ENCODE measurements around the gene SLIT3.
A peak's percentile ranks its signal among the peaks of the same experiment; 100 is the strongest.

The SLIT3 gene

DNA sequence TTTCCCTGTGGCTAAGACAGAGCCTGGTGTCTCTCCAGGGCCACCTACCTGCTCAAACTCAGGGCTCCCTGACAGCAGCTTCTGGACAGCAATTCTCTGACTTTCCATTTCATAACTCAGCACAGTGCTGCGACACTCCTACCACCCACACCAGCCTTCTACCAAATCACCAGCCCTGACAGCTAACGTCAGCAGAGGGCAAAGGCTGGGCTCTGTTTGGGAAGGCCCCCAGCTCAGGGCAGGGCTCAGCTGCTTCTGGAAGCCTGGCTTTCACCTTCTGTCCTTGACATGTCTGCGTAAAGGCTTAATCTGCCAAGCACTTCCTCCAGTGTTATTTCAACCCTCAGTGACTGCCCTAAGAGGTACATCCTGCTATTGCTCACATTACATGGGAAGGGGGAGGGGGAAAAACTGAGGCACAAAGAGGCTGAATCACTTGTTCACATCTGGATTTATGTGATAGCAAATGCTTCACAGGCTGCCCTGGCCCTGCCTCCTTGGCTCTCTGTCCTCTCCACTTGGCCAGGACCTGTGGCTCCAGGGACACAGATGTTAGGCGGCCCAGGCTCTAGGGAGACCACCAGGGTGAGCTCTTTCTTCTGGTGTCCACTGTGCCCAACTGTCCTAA, 619.3 kb downstream of the SLIT3 start:
- DNase-seq: no peak

GRCh38 chr5:168680395-168680794, 620.5 kb downstream of the SLIT3 start:
- no peak for DNase-seq

DNA sequence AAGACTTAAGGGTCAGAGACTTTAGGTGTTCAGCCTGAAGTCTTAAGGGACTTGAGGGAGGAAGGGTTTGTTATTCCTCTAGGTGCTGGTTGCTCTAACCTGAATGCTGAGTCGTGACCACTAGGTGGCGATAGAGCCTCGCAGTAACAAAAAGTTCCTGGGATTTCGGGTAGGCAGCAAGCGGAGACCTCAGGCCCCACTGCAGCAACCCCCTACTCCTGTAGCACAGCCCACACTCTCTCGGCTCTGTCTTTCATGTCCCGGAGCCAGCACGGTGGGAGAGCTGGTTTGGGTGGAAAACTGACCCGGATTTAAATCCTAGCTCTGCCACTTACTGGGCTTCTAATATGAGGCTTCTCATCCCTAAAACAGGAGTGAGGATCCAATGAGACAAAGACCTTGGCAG, 621.4 kb downstream of the SLIT3 start:
- DNase-seq: peak; percentile 84

GRCh38 chr5:168676501-168676900, 624.4 kb downstream of the SLIT3 start:
- DNase-seq: no peak

DNA sequence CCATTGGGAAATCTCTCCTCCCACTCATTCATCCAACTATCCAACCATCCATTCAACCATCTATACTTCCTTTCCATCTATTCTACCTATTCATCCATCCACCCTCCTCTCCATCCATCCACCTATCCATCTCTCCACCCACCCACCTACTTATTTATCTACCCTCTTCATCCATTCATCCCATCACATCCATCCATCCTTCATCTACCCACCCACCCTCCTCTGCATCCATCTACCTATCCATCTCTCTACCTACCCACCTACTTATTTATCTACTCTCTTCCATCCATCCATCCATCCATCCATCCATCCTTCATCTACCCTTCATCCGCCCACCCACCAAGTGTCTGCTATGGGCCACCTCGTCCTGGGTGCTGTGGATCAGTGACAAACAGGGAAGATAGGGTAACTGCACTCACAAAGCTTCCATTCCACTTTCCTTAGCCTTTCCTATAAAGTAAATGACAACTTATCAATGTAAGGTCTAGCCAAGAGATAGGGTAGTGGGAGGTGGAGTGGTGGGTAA, 625.0 kb downstream of the SLIT3 start:
- no peak for DNase-seq

DNA sequence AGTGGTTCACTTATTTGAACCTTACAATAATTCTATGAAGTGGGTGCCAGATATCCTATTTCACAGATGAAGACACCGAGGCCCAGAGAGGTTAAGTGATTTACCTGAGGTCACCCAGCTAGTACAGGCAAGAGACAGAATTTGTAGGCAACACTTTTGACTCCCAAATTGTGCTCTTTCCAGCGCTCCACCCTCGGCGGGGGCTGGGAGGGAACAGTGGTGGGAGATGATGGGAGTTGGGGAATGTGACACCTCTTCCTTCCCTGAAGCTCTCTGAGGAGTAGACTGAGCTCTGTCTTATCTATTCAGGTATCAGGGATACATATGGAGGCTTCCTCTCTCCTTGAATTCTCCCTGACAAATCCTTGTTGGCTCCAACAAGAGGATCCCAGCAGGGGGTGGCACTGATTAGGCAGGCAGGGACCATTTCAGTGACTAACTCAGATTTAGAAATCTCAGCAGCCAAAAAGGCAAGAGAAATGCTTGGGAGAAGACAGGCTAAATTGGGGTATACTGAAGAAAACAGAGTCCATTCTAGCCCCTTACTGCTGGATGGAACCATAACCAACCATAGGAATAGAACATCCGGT, 626.0 kb downstream of the SLIT3 start:
- DNase-seq: no peak

GRCh38 chr5:168672888-168673287, 628.1 kb downstream of the SLIT3 start:
- no peak for DNase-seq

- DNase-seq: no peak
Observed at GRCh38 chr5:168672016-168672415, 628.9 kb downstream of the SLIT3 start.

GRCh38 chr5:168670881-168671575, 629.9 kb downstream of the SLIT3 start:
- DNase-seq: no peak

- DNase-seq: no peak
Observed at GRCh38 chr5:168669668-168670378, 631.1 kb downstream of the SLIT3 start.

GRCh38 chr5:168669156-168669555, 631.8 kb downstream of the SLIT3 start:
- DNase-seq: no peak

- no peak for DNase-seq
Observed at GRCh38 chr5:168668078-168668477, 632.9 kb downstream of the SLIT3 start.

- no peak for DNase-seq
Observed at GRCh38 chr5:168667301-168667840, 633.6 kb downstream of the SLIT3 start.

DNA sequence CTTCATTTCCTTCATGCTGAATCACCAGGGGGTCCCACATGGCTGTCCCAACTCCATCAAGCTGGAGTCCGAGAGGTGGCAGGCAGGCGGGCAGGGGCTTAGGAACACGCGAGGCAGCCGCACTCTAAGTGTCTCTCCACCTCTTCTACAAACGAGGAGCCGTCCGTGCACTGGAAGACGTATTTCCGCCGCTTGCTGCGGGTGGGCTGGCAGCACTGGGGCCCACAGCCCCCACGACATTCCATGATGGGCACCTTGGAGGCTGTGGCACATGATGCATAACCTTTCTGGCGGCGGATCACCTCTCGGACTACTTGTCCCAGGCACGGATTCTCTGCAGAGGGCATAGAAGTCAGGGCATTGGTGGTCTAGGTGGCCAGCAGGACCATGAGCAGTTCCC, 634.6 kb downstream of the SLIT3 start:
- DNase-seq: no peak

DNA sequence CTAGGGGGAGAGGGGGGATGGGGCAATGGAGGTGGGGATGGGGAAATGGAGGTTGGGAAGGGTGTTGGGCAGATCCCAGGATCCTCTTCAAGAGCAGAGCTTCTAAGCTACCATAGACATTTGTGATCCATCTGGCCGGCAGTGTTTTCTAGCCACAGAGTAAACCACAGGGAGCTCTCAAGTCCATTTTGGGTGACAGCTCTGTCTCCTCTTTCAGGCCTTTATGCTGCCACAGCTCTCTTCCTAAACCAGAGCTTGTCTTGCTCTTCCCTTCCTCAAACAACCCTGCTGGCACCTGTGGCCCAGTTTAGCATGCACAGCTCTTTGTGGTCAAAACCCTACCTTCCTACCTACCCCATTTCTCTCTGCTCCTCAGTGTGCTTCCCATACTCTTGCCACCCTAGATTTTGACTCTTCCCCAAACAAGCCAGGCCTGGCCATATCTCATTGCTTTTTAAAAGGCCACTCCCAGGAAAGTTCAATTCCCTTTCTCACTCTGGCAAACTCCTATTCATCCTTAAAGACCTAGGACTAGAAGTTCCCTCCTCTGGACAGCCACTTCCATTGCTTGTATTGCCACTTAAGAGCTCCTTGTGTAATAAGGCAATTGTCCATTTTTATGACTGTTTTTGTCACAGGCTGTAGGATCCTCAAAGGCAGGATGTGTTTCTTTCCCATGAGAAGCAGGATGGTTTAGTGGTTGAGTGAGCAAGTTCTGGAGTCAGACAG, 637.5 kb downstream of the SLIT3 start:
- no peak for DNase-seq

DNA sequence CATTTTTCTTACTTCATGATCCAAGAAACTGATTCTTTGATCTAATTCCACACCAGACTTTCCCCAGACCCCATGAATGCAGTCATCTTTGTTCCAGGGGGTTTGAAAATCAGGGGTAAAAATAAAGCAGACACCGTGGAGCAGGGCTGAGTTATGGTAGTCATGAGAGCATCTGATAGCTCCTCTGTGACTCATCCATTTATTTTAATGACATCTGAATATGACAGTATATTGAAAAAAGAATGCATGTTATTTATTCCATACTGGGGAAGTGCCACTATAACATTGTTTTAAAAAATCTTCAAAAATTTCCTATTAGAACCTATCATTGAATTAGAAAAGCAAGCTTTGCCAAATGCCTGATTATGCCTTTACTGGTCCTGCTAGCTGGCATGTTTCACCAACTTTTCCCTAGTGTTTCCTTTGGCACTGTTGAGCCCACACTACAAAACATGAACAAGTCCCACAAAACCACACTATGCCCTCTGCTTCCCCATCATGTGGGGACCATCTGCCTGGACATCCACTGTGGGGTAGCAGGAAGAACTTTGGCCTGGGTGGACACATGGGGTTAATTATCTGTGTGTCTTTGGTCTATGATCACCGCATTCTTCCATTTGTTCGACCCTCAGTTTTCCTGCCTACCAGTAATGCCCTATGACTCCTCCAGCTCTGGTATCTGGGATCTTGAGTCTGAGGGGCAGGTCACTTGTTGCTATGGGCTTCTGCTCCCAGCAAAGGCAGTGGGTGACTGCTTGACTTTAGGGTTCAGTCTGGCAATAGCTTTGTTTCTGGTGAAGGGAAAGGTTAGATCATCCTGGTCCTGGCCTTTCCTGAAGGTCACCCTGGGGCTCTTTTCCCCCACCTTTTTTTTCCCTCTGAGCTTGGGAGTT, 639.1 kb downstream of the SLIT3 start:
- no peak for DNase-seq

DNA sequence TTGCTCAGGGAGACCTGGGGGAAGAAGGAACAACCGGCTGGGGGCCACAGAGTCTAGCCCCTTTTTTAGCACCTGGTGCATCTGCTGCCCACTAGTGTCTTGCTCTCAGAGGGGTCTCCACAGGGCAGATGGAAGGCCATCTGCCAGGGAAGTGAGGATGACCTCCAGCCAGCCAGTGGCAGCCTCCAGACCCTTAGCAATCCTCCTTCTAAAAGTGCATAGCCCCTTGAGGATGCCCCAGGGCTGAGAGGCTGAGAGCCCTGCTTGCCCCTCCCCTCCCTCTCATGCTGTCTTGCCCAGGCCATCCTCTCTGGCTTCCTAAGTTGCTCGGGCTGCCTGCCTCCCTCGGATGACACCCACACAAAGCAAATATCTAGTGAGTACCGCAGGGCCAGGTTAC, 640.2 kb downstream of the SLIT3 start:
- no peak for DNase-seq

GRCh38 chr5:168659286-168659847, 641.6 kb downstream of the SLIT3 start:
- DNase-seq: no peak

- no peak for DNase-seq
Observed at GRCh38 chr5:168658394-168658793, 642.5 kb downstream of the SLIT3 start.

- no peak for DNase-seq
Observed at GRCh38 chr5:168656633-168657032, 644.3 kb downstream of the SLIT3 start.

DNA sequence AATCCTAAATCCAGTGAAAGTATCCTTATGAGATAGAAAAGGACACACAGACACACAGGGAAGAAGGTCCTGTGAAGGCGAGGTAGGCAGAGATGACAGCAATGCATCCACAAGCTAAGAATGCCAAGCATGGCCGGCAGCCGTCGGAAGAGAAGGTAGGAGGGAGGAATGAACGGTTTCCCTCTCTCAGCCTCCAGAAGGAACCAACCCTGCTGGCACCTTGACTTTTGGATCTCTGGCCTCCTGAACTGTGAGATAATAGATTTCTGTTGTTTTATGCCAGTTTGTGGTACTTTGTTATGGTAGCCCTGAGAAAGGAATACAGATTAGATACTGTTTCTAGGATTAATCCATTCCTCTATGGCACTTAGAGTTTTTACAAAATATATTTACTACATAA, 645.6 kb downstream of the SLIT3 start:
- no peak for DNase-seq

Measured in right hindlimb (tissue), 1 donor.